ENCODE results near the gene SMAP2. TPM values are rescaled to one million over a fixed set of nuclear protein-coding genes. Genes with fewer than 3 reads are reported as not detected.
A peak's percentile ranks its signal among the peaks of the same experiment; 100 is the strongest.

The SMAP2 gene
- total RNA-seq, 2 experiments from 2014 or later = 106 to 107 TPM

- CTCF ChIA-PET = interaction anchor here (0.9 to 16.5 kb wide), 6 partner anchors 9 to 248 kb away, joined by 3 to 206 read pairs (median 4); partner anchors contain the start of gene SMAP2
- DNase-seq (no peak), ATAC-seq (no peak)
- peaks cover 55% of the 10 kb centered on the region for H3K36me3 Mint-ChIP-seq (ENCODE audit: low read depth)
- H3K9me3 Mint-ChIP-seq (ENCODE audit: insufficient read depth) = no peaks in the 10 kb centered on the region
- no peaks in the 10 kb centered on the region for H3K27me3 Mint-ChIP-seq (ENCODE audit: low read depth)
- POLR2A ChIA-PET = interaction anchor here (0.6 to 16.0 kb wide), 4 partner anchors 8 to 58 kb away, joined by 5 to 381 read pairs (median 104); partner anchors contain the start of genes SMAP2 and ZFP69B
- H3K27ac Mint-ChIP-seq = peak overlapping the region; percentile 11
- peaks cover 92% of the 10 kb centered on the region for H3K4me1 Mint-ChIP-seq (ENCODE audit: low read depth)
- no peak overlapping the region for H3K4me3 Mint-ChIP-seq
Observed at GRCh38 chr1:40391688-40392145, 18.2 kb downstream of the SMAP2 start.

DNA sequence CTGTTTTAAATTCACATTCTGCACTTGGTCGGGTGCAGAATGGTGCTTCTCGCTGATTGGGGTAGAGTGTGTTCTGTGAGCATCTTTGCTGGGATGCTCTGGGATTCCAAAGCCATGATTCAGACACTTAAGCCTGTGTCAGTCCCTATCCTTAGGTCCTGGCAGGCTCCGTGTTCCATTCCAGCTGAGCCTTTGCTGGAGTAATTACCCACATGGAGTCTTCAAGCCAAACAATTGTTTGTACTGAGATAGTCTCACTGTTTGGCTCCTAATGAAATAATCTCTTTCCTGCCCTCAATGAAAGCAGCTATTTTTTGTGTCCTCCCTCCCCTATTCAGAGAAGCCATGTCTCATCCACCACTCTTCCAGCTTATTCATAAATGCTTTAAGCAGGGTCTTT, 18.7 kb downstream of the SMAP2 start:
- DNase-seq (no peak), ATAC-seq (no peak)
- ChIA-PET CTCF (interaction anchor here (0.8 to 16.5 kb wide), 7 partner anchors 8 to 53 kb away, joined by 3 to 206 read pairs (median 4); partner anchors contain the start of gene SMAP2), POLR2A (interaction anchor here (5.5 to 16.0 kb wide), 3 partner anchors 9 to 18 kb away, joined by 58 to 381 read pairs (median 149); partner anchors contain the start of gene SMAP2)
- Mint-ChIP-seq H3K27me3 (ENCODE audit: low read depth) (no peaks in the 10 kb centered on the region), H3K27ac (peak overlapping the region; percentile 21), H3K4me3 (no peak overlapping the region), H3K9me3 (ENCODE audit: insufficient read depth) (no peaks in the 10 kb centered on the region), H3K36me3 (ENCODE audit: low read depth) (peaks cover 57% of the 10 kb centered on the region), H3K4me1 (ENCODE audit: low read depth) (peaks cover 93% of the 10 kb centered on the region)

- Mint-ChIP-seq H3K36me3 (ENCODE audit: low read depth) (peaks cover 62% of the 10 kb centered on the region), H3K4me1 (ENCODE audit: low read depth) (peaks cover 94% of the 10 kb centered on the region), H3K4me3 (no peak overlapping the region), H3K27ac (peak overlapping the region; percentile 66), H3K9me3 (ENCODE audit: insufficient read depth) (no peaks in the 10 kb centered on the region), H3K27me3 (ENCODE audit: low read depth) (no peaks in the 10 kb centered on the region)
- ChIA-PET POLR2A (interaction anchor here (5.5 to 16.0 kb wide), 2 partner anchors 9 to 19 kb away, joined by 58 to 381 read pairs; partner anchors contain the start of gene SMAP2), CTCF (interaction anchor here (1.0 to 16.5 kb wide), 5 partner anchors 8 to 55 kb away, joined by 3 to 206 read pairs (median 4); partner anchors contain the start of gene SMAP2)
- ATAC-seq (no peak), DNase-seq (no peak)
Observed at GRCh38 chr1:40393173-40393572, 19.6 kb downstream of the SMAP2 start.

DNA sequence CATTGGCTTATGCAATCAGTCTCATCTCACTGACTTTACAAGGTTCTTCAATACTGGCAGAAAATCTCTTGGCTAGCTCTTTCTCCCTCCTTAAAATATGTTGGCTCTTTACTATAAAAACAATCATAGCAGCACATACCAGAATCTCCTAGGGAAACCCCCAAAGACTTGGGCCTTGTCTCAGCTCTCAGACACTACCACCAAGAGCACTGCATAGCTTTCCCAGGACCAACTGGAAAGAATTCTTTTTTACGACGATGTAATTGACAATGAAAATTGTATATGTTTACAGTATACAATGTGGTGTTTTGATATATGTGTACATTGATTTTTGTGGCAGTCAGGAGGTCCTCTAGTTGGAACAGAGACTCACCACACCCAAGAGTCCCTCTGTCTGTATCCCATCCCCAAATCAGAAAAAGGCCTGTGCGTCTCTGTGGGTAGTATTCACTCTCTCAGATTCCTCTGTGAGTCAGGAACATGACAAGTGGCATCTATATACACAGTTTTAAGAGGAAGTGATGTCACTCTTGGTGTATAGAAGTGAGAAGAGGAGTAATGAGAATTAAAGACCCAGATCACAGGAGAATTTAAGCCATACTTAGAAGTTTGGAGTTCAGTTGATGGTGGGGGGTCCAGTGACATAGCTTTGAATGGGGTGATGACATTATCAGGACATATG, 21.1 kb downstream of the SMAP2 start:
- peaks cover 84% of the 10 kb centered on the region for H3K4me1 Mint-ChIP-seq (ENCODE audit: low read depth)
- POLR2A ChIA-PET = interaction anchor here (1.1 to 16.0 kb wide), 3 partner anchors 10 to 20 kb away, joined by 5 to 381 read pairs (median 58); partner anchors contain the start of gene SMAP2
- H3K27me3 Mint-ChIP-seq (ENCODE audit: low read depth) = no peaks in the 10 kb centered on the region
- CTCF ChIA-PET = interaction anchor here (0.6 to 16.5 kb wide), 8 partner anchors 7 to 241 kb away, joined by 3 to 206 read pairs (median 3); no protein-coding TSS in a partner anchor
- H3K36me3 Mint-ChIP-seq (ENCODE audit: low read depth) = peaks cover 51% of the 10 kb centered on the region
- H3K27ac Mint-ChIP-seq = peak overlapping the region; percentile 79
- ATAC-seq = peak; percentile 80
- no peak for DNase-seq
- peak overlapping the region; percentile 10 for H3K4me3 Mint-ChIP-seq
- no peaks in the 10 kb centered on the region for H3K9me3 Mint-ChIP-seq (ENCODE audit: insufficient read depth)

DNA sequence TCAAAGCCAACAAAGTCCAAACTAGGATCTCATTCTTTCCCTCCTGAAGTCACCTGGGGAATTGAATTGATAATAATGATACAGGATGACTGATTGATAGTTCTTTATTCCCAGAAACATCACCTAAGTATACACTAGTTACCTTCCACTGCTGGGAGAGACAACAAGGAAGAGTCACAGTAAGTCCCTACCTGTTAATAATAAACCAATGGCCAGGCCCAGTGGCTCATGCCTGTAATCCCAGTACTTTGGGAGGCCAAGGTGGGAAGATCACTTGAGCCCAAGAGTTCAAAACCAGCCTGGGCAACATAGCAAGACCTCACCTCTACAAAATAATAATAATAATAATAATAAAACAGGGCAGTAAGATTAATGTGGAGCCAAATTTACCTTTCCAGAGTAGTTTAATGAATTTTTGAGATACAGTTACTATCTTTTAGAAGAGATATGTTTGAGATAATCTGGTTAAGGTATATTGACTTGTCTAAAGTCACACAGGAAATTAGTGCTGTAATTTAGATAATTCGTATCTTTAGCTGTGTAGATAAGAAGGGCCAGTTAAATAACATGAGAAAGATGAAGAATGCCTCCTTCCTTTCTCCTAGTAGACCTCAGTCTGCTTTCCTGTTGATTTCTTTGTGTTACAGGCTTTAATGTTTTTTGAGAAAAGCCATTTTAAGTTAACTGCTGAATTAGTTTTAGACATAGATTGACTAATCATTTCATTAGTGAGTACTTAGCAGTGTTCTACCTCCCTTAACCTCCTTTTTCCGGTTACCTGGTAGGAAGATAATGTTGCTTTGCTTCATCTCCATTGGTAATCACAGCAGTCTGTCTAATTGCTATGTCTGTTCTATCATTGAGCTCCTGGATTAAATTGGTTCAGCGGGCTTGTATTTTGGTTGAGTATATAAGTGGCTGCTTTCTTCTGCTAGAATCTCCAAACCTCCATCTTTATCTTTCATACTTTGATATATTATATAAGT, 22.0 kb downstream of the SMAP2 start:
- H3K36me3 Mint-ChIP-seq (ENCODE audit: low read depth) = peaks cover 46% of the 10 kb centered on the region
- POLR2A ChIA-PET = interaction anchor here (1.1 to 16.0 kb wide), 3 partner anchors 9 to 21 kb away, joined by 5 to 381 read pairs (median 58); partner anchors contain the start of gene SMAP2
- peaks cover 84% of the 10 kb centered on the region for H3K4me1 Mint-ChIP-seq (ENCODE audit: low read depth)
- no peaks in the 10 kb centered on the region for H3K27me3 Mint-ChIP-seq (ENCODE audit: low read depth)
- peak overlapping the region; percentile 79 for H3K27ac Mint-ChIP-seq
- no peak for ATAC-seq
- H3K9me3 Mint-ChIP-seq (ENCODE audit: insufficient read depth) = no peaks in the 10 kb centered on the region
- no peak for DNase-seq
- H3K4me3 Mint-ChIP-seq = no peak overlapping the region
- CTCF ChIA-PET = interaction anchor here (0.7 to 1.8 kb wide), 5 partner anchors 9 to 242 kb away, joined by 3 to 6 read pairs (median 5); no protein-coding TSS in a partner anchor

GRCh38 chr1:40396420-40396819, 22.9 kb downstream of the SMAP2 start:
- CTCF ChIA-PET = interaction anchor here (1.0 to 1.8 kb wide), 4 partner anchors 8 to 243 kb away, joined by 4 to 6 read pairs (median 6); no protein-coding TSS in a partner anchor

DNA sequence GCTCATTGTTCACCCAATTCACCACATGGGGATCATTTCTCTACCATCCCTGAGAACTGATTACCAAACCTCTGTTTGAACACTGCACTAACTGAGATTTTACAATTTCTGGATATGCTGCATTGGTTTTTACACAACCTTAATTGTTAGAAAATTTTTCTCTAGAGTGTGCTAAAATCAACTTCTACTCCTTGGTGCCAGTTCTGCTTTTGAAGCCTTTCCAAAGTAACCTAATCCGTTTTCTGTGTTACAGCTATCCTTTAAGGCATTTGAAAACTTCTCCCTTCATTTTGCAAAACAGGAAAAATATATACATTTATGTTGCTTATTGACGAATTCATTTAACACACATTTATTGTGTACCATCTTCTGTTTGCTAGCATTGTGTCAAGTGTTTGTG, 23.7 kb downstream of the SMAP2 start:
- no peaks in the 10 kb centered on the region for H3K27me3 Mint-ChIP-seq (ENCODE audit: low read depth)
- no peaks in the 10 kb centered on the region for H3K9me3 Mint-ChIP-seq (ENCODE audit: insufficient read depth)
- H3K4me3 Mint-ChIP-seq = no peak overlapping the region
- POLR2A ChIA-PET = interaction anchor here (1.0 to 8.9 kb wide), 3 partner anchors 11 to 111 kb away, joined by 3 to 149 read pairs (median 9); partner anchors contain the start of genes EXO5 and SMAP2
- no peak overlapping the region for H3K27ac Mint-ChIP-seq
- H3K36me3 Mint-ChIP-seq (ENCODE audit: low read depth) = peaks cover 38% of the 10 kb centered on the region
- DNase-seq = no peak
- no peak for ATAC-seq
- CTCF ChIA-PET = interaction anchor here (0.6 to 9.0 kb wide), 5 partner anchors 11 to 253 kb away, joined by 3 to 206 read pairs (median 4); partner anchors contain the start of gene SMAP2
- H3K4me1 Mint-ChIP-seq (ENCODE audit: low read depth) = peaks cover 81% of the 10 kb centered on the region

More at GRCh38 chr1:40396420-40396819, 22.9 kb downstream of the SMAP2 start:
- ATAC-seq = no peak
- DNase-seq = no peak
- POLR2A ChIA-PET = interaction anchor here (5.5 to 16.0 kb wide), 2 partner anchors 13 to 22 kb away, joined by 58 to 381 read pairs; partner anchors contain the start of gene SMAP2
- H3K36me3 Mint-ChIP-seq (ENCODE audit: low read depth) = peaks cover 38% of the 10 kb centered on the region
- no peak overlapping the region for H3K4me3 Mint-ChIP-seq
- H3K27ac Mint-ChIP-seq = peak overlapping the region; percentile 42
- H3K9me3 Mint-ChIP-seq (ENCODE audit: insufficient read depth) = no peaks in the 10 kb centered on the region
- peaks cover 81% of the 10 kb centered on the region for H3K4me1 Mint-ChIP-seq (ENCODE audit: low read depth)
- no peaks in the 10 kb centered on the region for H3K27me3 Mint-ChIP-seq (ENCODE audit: low read depth)

DNA sequence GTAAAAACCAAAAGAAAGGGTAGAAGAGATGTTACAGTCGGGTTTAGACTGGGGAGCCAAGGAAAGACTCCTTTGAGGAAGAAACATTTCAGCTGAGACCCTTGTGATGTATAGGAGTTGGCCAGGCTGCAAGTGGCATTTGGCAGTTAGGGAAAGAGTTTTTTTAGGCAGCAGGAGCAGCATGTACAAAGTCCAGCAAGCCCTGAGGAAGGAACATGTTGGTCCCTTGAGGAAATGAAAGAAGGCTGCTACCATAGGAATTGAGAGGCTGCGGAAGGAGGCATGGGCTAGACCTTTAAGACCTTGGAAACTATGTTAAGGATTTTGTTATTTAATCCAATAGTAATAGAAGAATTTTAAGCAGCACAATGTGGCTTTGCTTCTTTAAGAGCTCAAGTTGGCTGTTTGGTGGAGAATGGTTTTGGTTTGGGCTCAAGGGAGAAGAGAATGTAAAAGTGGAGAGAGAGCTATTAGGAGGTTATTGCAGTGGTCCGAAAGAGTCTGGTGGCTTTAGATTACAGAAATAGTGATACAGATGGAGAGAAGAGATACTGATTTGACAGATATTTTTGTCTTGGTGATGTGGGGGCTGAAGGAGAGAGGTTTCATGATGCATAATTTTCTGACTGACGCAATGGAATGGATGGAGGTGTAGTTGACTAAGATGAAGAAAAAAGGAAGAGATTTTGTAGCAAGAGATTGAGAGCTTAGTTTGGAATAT, 26.6 kb downstream of the SMAP2 start:
- H3K27ac Mint-ChIP-seq = peak overlapping the region; percentile 16
- no peak for ATAC-seq
- no peaks in the 10 kb centered on the region for H3K9me3 Mint-ChIP-seq (ENCODE audit: insufficient read depth)
- ChIA-PET POLR2A (interaction anchor here (0.6 to 8.9 kb wide), 5 partner anchors 14 to 109 kb away, joined by 3 to 149 read pairs (median 5); partner anchors contain the start of genes EXO5 and SMAP2), CTCF (interaction anchor here (1.0 to 9.0 kb wide), 7 partner anchors 8 to 247 kb away, joined by 3 to 206 read pairs (median 7); no protein-coding TSS in a partner anchor)
- no peak overlapping the region for H3K4me3 Mint-ChIP-seq
- DNase-seq = no peak
- peaks cover 29% of the 10 kb centered on the region for H3K36me3 Mint-ChIP-seq (ENCODE audit: low read depth)
- H3K4me1 Mint-ChIP-seq (ENCODE audit: low read depth) = peaks cover 81% of the 10 kb centered on the region
- H3K27me3 Mint-ChIP-seq (ENCODE audit: low read depth) = no peaks in the 10 kb centered on the region

DNA sequence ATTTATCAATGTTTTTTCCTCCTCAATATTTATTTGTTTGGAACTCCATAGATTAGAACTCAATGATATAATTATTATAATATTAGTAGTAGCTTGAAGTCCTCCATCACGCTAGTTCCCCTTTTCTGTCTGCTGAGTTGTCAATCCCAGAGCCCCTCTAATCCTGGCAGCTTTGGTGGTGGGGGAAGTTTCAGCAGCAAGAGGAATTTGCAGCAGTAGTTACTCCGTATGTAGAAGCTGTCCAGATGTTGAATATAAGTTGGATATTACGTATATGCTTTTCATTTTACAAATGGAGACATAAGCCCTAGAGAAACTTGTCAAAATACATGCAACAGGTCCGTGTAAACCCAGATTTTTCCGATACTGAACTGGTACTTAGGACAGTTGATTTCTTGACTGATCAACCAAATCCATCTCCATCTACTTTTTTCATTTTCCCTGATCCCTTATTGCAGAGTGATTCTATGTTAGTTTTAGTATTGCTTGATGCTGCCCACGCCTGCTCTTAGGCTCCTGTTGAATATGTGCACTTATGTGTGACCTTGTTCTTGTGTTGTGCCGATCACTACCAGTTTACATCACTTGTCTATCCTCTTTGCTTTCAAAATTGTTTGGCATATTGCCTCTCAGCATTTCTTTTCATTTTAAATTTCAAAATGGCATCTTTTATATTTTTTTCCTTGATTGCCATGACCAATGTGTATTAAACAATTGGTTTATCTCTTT, 28.1 kb downstream of the SMAP2 start:
- Mint-ChIP-seq H3K27me3 (ENCODE audit: low read depth) (no peaks in the 10 kb centered on the region), H3K4me3 (no peak overlapping the region), H3K4me1 (ENCODE audit: low read depth) (peaks cover 71% of the 10 kb centered on the region), H3K36me3 (ENCODE audit: low read depth) (peaks cover 27% of the 10 kb centered on the region), H3K9me3 (ENCODE audit: insufficient read depth) (no peaks in the 10 kb centered on the region), H3K27ac (peak overlapping the region; percentile 31)
- DNase-seq (no peak), ATAC-seq (no peak)
- ChIA-PET CTCF (interaction anchor here (2.7 to 9.0 kb wide), 3 partner anchors 15 to 86 kb away, joined by 14 to 206 read pairs (median 21); no protein-coding TSS in a partner anchor), POLR2A (interaction anchor here (2.3 to 8.9 kb wide), 2 partner anchors 15 to 28 kb away, joined by 11 to 149 read pairs; partner anchors contain the start of gene SMAP2)

All from activated CD8-positive, alpha-beta T cell treated with anti-CD3 and anti-CD28 coated beads, Interleukin-2, amount 10 ng/mL, durations not matched to agents 7 days and 5 days (primary cell).